Spleen (tissue), 7 donors: ENCODE measurements around the gene PPIC.

Experiments used
- CTCF ChIP-seq, 11 experiments: fragments of 200-600 bp in 7 of 11; fragments of 450-650 bp in 4 of 11; sonication (generic) in 4 of 11; IDR thresholded peaks in 8 of 11; conservative IDR thresholded peaks in 3 of 11; 1 replicate in 7 of 11; 2 replicates in 4 of 11; pipeline versions ENCODE4 v1.4.0 to v1.8.0; 2016 to 2021; ENCODE audit warnings: antibody characterized with exemption in 11 of 11, inconsistent platforms in 4 of 11, mild to moderate bottlenecking in 1 of 11
- POLR2A ChIP-seq, 3 donors: fragments of 450-650 bp; IDR thresholded peaks; one replicate each; pipeline ENCODE4 v1.5.1; 2017; ENCODE audit warnings: antibody characterized with exemption in 3 of 3, mild to moderate bottlenecking in 1 of 3
- donor health status: DM: no; HTN: no; CAD: no; lungs with moderate emphysema.
- donor health status: DM: no; HTN: no; CAD: no.
- donor health status: DM: no; HTN: no; CAD: no.

- TF ChIP-seq POLR2A (IDR thresholded peaks at IDR 0.05) (no peak), CTCF (IDR thresholded peaks at IDR 0.05 in 8 of 11, conservative IDR thresholded peaks at IDR 0.05 in 3 of 11) (no peak)
Observed at GRCh38 chr5:123033157-123033671, 3.3 kb downstream of the PPIC start.
